GM18526 (cell line): ENCODE results near the gene ARL5C.

ENCODE experiments used
- POLR2A ChIP-seq: IDR thresholded peaks from 3 replicates; pipeline ENCODE4 v1.6.1; 2011; ENCODE audit not compliant: insufficient read length; ENCODE audit errors: extremely low read depth

Gene ARL5C

GRCh38 chr17:39116224-39116623, 49.7 kb downstream of the ARL5C start:
- no peak for TF ChIP-seq POLR2A

DNA sequence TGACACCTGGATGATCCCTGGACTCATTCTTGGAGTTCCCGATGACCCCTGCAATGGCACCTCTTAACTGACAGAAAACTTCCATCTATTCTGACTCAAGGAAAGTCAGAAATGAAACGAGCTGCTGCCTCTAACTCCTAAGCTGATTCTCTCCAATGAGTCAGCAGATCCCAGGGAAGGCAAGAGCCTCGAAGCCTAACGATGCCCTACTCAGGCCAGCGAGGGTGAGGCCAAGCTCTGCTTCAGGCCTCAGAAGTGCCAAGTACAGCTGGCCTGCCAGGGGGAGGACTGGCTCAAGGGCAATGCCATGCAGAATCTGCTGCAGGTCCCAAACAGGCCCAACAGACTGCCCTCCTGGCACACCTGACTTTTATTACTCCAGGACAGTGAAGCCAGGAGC, 50.8 kb downstream of the ARL5C start:
- no peak for TF ChIP-seq POLR2A

DNA sequence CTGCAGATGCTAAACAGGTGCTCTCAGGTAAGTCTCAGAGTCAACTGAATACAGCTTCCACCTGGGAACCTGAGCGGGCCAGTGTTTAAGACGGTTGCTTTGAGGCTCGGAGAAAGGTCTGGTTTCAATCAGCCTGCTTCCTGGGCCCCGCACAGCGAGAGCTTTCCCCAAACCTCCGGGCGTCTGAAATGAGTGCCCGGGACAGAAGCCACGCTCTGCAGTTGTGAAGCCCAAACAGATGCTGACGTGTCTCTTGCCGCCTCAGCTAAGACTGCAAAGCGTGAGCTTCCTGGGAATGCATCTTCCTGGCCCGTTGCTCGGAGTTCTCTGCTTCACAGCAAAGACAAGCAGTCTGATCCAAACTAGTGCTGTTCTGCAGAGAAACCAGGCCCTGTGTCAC, 51.2 kb downstream of the ARL5C start:
- no peak for TF ChIP-seq POLR2A

- TF ChIP-seq POLR2A = no peak
Measured at GRCh38 chr17:39113871-39114270, 52.1 kb downstream of the ARL5C start.

DNA sequence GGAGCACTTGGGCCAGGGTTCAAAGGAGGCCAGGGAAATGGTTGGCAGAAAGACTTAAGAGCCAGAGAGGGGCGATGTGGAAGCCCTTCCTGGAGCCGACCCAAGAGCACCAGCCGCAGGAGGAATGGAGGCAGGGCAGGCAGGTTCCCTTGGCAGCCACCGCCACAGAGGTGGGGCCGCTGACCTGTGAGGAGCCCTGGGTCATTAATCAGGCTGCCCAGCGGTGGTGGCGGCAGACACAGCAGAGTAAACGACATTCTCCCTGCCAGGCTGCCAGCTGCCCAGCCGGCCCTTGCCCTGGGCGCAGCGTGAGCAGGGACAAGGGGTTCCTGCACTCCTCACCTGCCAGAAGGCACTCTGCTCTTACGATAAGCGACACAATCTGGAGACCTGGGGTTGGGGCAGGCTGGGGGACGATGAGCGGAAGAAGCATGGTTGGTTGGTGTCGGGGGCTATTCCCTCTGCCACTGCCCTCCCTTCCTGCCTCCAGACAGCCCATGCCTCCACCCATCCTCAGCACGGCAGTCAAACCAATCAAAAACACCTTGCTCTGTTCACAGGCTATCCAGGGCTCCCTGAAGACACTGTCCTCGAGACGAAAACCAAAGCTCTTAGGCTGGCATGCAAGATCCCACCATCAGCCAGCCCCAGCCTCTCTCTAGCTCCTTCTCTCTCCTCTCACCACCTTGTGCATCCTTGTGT, 55.4 kb downstream of the ARL5C start:
- no peak for TF ChIP-seq POLR2A

DNA sequence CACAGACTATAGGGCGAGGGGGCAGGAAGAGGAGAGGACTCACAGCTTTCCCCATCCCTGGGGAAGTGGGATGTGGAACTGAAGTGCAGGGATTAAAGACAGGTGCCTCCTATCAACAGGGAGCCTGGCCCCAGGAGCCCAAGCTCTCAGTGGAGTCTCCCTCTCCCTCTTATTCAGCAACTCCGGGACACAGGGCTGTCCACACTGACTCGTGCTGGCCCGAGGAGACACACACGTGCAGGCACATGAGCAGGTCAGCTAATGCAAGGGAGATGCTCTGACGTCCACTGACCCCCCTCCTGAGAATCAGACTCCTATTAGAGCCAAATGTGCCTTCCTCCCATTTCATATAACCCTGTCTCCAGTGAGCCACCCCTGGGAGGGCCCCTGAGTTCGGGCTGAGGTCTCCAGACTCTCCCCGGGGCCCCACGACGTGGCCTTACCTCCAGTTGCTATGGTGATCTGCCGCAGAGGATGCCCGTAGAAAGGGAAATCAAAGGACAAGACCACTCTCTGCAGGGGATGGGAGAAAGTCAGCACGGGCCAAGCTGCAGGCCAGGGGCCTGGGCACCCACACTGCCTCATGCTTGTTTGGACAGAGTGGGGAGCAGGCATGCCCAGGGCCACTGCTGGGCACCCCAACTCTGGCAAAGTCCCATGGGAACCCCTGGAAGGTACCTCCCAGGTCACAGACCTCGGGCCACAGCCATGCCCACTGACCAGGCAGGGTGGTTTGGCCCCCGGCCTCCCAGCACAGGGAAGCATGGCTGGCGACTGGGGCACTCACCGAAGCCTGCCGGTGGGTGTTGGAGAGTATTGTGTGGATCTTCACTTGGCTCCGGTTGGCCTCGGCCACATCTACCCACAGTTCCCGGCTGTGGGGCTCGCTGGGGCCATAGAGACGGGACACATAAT, 57.2 kb downstream of the ARL5C start:
- no peak for TF ChIP-seq POLR2A

DNA sequence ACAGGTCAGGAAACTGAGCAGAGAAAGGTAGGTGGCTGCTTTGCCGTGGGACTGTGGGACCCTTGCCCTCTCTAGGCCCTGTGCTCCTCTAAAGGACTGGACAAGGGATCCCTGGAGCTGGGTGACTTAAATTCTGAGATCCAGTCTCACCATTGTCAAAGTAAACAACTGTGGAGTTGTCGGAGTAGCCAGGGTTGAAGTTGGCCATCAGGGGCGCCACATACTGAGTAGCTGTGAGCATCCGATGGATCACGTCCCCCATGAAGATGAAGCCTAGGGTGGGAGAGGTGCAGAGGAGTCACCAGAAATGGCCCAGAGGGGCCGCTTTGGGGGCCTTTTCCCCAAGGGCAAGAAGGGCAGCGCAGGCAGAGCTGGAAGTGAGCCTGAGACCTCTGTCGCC, 58.0 kb downstream of the ARL5C start:
- TF ChIP-seq POLR2A = no peak

GRCh38 chr17:39107155-39107554, 58.8 kb downstream of the ARL5C start:
- no peak for TF ChIP-seq POLR2A
